HepG2 (cell line): ENCODE measurements around the gene FSIP1. TPM values are rescaled to one million over a fixed set of nuclear protein-coding genes. Genes with fewer than 3 reads are reported as not detected.

Experiments
- ATAC-seq: fragments of 200-7000 bp; cut with Tn5 transposase; 3 replicates; pipeline ENCODE4 v1.9.1; 2020; ENCODE audit warnings: mild to moderate bottlenecking, moderate library complexity
- BruUV-seq: library from RNA; stranded (reverse); fragments of 400-500 nt; replicated peaks from 2 replicates; lab custom pipeline; 2021; lab: Mats Ljungman, UMichigan
- CTCF ChIA-PET: fragments of 300-600 bp; formaldehyde crosslinking; extraction: SDS; loops from one replicate; lab custom pipeline; 2021; ENCODE audit warnings: low total read pairs, inconsistent platforms, low intra/inter-chr PET ratio; lab: Yijun Ruan, JAX
- POLR2A ChIA-PET: fragments of 350-600 bp; sonication (Branson Sonifier 250); formaldehyde crosslinking; loops from one replicate; lab custom pipeline; 2020; ENCODE audit warnings: antibody characterized with exemption, inconsistent platforms; lab: Yijun Ruan, JAX
- DNase-seq: peaks from one replicate; pipeline ENCODE4 v3.0.0-alpha.2; 2015; ENCODE audit warnings: low spot score
- FAIRE-seq: peaks from 3 replicates; lab custom pipeline; 2011; peaks lifted over from hg19 to GRCh38; lab: Jason Lieb, UNC
- H2AFZ ChIP-seq: one replicate; pipeline ENCODE4 v1.6.1; 2011; ENCODE audit warnings: low read length, inconsistent platforms
- H3K27ac ChIP-seq: fragments of 300-600 bp; 3 replicates; pipeline ENCODE4 v1.8.0; 2011; ENCODE audit warnings: mixed run types, mild to moderate bottlenecking, mixed read lengths, low read length, inconsistent platforms; ENCODE audit not compliant: insufficient read depth; ENCODE audit errors: extremely low read length
- H3K27me3 ChIP-seq, 2 experiments: fragments of 200-600 bp in 1 of 2; 2 replicates in 1 of 2; 3 replicates in 1 of 2; pipeline versions ENCODE4 v1.6.0 to v1.8.0; 2011; ENCODE audit warnings: low read length in 2 of 2, mild to moderate bottlenecking in 2 of 2, moderate library complexity in 2 of 2, inconsistent platforms in 1 of 2; ENCODE audit not compliant: insufficient read depth in 2 of 2, control insufficient read depth in 1 of 2
- H3K36me3 ChIP-seq, 2 experiments: fragments of 200-600 bp in 1 of 2; replicated peaks in 1 of 2; 2 replicates in 1 of 2; 3 replicates in 1 of 2; pipeline versions ENCODE4 v1.5.1 to v1.8.0; 2011; ENCODE audit warnings: low read length in 2 of 2, inconsistent platforms in 1 of 2; ENCODE audit not compliant: insufficient read depth in 2 of 2, control insufficient read depth in 1 of 2
- H3K4me1 ChIP-seq: 2 replicates; pipeline ENCODE4 v1.5.1; 2012; ENCODE audit warnings: low read length, inconsistent platforms; ENCODE audit not compliant: insufficient read depth
- H3K4me2 ChIP-seq: 2 replicates; pipeline ENCODE4 v1.6.0; 2011; ENCODE audit warnings: low read depth, low read length, inconsistent platforms
- H3K4me3 ChIP-seq, 3 experiments: fragments of 200-600 bp in 1 of 3; sonication (generic), shearing (Covaris generic) in 1 of 3; replicated peaks in 1 of 3; 2 replicates each; pipeline ENCODE4 v1.5.1; 2011 to 2016; ENCODE audit warnings: low read length in 3 of 3, inconsistent platforms in 2 of 3, low read depth in 2 of 3, mild to moderate bottlenecking in 2 of 3, control low read depth in 1 of 3, mixed read lengths in 1 of 3; ENCODE audit not compliant: insufficient read depth in 1 of 3
- H3K79me2 ChIP-seq: one replicate; pipeline ENCODE4 v1.6.1; 2011; ENCODE audit warnings: low read length, inconsistent platforms; ENCODE audit not compliant: insufficient read depth
- H3K9ac ChIP-seq: 2 replicates; pipeline ENCODE4 v1.6.0; 2011; ENCODE audit warnings: mild to moderate bottlenecking, low read depth, low read length, inconsistent platforms; ENCODE audit not compliant: insufficient read depth
- H3K9me3 ChIP-seq: 2 replicates; pipeline ENCODE4 v1.5.1; 2012; ENCODE audit warnings: mild to moderate bottlenecking, low read length
- H4K20me1 ChIP-seq: 2 replicates; pipeline ENCODE4 v1.6.0; 2011; ENCODE audit warnings: inconsistent platforms, mild to moderate bottlenecking, low read length, moderate library complexity; ENCODE audit not compliant: insufficient read depth
- AKNA ChIP-seq: sonication (generic); formaldehyde crosslinking; IDR thresholded peaks from 2 replicates; pipeline ENCODE4 v1.4.0; 2020; ENCODE audit warnings: missing genetic modification reagents, borderline replicate concordance
- MAZ ChIP-seq, 2 experiments: sonication (generic) in 1 of 2; formaldehyde crosslinking in 1 of 2; IDR thresholded peaks; 2 replicates each; pipeline versions ENCODE4 v1.5.0 to v1.6.1; 2012 to 2020; ENCODE audit warnings: low read depth in 2 of 2, mild to moderate bottlenecking in 2 of 2, borderline replicate concordance in 1 of 2, improper control_type of control experiment in 1 of 2, low read length in 1 of 2, missing genetic modification reagents in 1 of 2, moderate library complexity in 1 of 2
- MTA3 ChIP-seq: sonication (generic); formaldehyde crosslinking; IDR thresholded peaks from 2 replicates; pipeline ENCODE4 v1.4.0; 2020; ENCODE audit warnings: missing genetic modification reagents
- UBTF ChIP-seq: sonication (generic); formaldehyde crosslinking; IDR thresholded peaks from 2 replicates; pipeline ENCODE4 v1.4.0; 2020; ENCODE audit warnings: mild to moderate bottlenecking, missing genetic modification reagents
- ZNF17 ChIP-seq: sonication (generic); formaldehyde crosslinking; IDR thresholded peaks from 2 replicates; pipeline ENCODE4 v1.5.0; 2020; ENCODE audit warnings: mild to moderate bottlenecking, missing genetic modification reagents
- ZNF660 ChIP-seq: sonication (generic); formaldehyde crosslinking; IDR thresholded peaks from 2 replicates; pipeline ENCODE4 v1.5.1; 2020; ENCODE audit warnings: mild to moderate bottlenecking, low read depth, missing genetic modification reagents, borderline replicate concordance
- WGBS: methylation state at CpG from one replicate; pipeline ENCODE4 v1.1.6; 2017; ENCODE audit warnings: low lambda C conversion rate; 5-methylcytosine and 5-hydroxymethylcytosine counted together
- in situ Hi-C: cut with HindIII; loops from 2 replicates; pipeline ENCODE4 v1.10.0; 2017; ENCODE audit warnings: low pct_unique_long_range_greater_than_20kb; ENCODE audit not compliant: extremely low pct_ligation_motif_present
- intact Hi-C: fragments of 100-400 bp; cut with micrococcal nuclease; formaldehyde crosslinking; loops from one replicate; pipeline ENCODE4 v1.10.0; 2022; ENCODE audit not compliant: unreplicated experiment
- polyA plus RNA-seq, 8 experiments: library from polyadenylated mRNA; depleted of rRNA in 3 of 8; stranded (reverse) in 7 of 8; unstranded in 1 of 8; fragments of >200 nt; fragmentation: Illumina TruSeq in 4 of 8; extraction: Trizol in 4 of 8; gene quantifications; 2 replicates each; pipeline versions ENCODE4 v1.2.1 to v1.2.3, GENCODE V29; 2011 to 2016; ENCODE audit warnings: low read depth in 4 of 8, missing spikeins in 1 of 8, mixed read lengths in 1 of 8; ENCODE audit not compliant: insufficient read depth in 1 of 8
- total RNA-seq, 5 experiments: library from RNA; depleted of rRNA; stranded (reverse); fragments of >200 nt; fragmentation: Illumina TruSeq; extraction: Trizol; gene quantifications; 2 replicates each; pipeline ENCODE4 v1.2.3, GENCODE V29; 2016; ENCODE audit warnings: low read depth in 1 of 5

The FSIP1 gene
- total and polyA plus RNA-seq, 2 of the 13 experiments (the other 11 are each of a cell fraction or from before 2014, with no cell fraction given): 0.18 TPM; not detected in 1

- TF ChIP-seq UBTF (CRISPR knock-in tag): no peak
- TF ChIP-seq, all 625 proteins: peak for 42
Measured at GRCh38 chr15:39579487-39580116, 203.0 kb downstream of the FSIP1 start (continued).

GRCh38 chr15:39578851-39579486 lies 203.7 kb downstream of the FSIP1 start:
- FAIRE-seq: no peak

More at GRCh38 chr15:39578851-39579486, 203.7 kb downstream of the FSIP1 start:
- peak overlapping the region in 1 of 3 experiments; percentile 88; a peak in 1 of 6 replicates for H3K4me3 ChIP-seq
- no TSS peak for BruUV-seq
- TF ChIP-seq UBTF (CRISPR knock-in tag): no peak
- no peak for TF ChIP-seq MTA3 (CRISPR knock-in tag)
- TF ChIP-seq ZNF17 (CRISPR knock-in tag): no peak
- no peak for TF ChIP-seq AKNA (CRISPR knock-in tag)
- TF ChIP-seq MAZ (IDR thresholded peaks at IDR 0.05; ENCODE audit: borderline replicate concordance, low read depth, low read length): no peak
- no peak for TF ChIP-seq MAZ (CRISPR knock-in tag; IDR thresholded peaks at IDR 0.05; ENCODE audit: low read depth)
- TF ChIP-seq ZNF660 (CRISPR knock-in tag): no peak
- H3K9me3 ChIP-seq: no peaks in the 10 kb centered on the region
- H3K4me1 ChIP-seq: peaks cover 38% of the 10 kb centered on the region
- POLR2A ChIA-PET: interaction anchor here (1.0 to 3.7 kb wide), 8 partner anchors 123 to 451 kb away, joined by 3 to 50 read pairs (median 14); no protein-coding TSS in a partner anchor
- intact Hi-C loops (loop anchor here (1.0 kb wide), 1 partner anchor 305 kb away; no protein-coding TSS in a partner anchor), in situ Hi-C loops (no loop called here)
- no peak overlapping the region for H2AFZ ChIP-seq
- no peak overlapping the region for H3K27ac ChIP-seq
- H3K36me3 ChIP-seq: peaks cover 2 to 12% of the 10 kb centered on the region in 2 experiments; a peak in 3 of 5 replicates
- peaks cover 0 to 4% of the 10 kb centered on the region in 2 experiments; a peak in 1 of 5 replicates for H3K27me3 ChIP-seq
- peak overlapping the region; percentile 92 for H3K4me2 ChIP-seq
- CTCF ChIA-PET: interaction anchor here (0.8 to 3.2 kb wide), 5 partner anchors 266 to 761 kb away, joined by 3 to 26 read pairs (median 13); no protein-coding TSS in a partner anchor
- DNase-seq (no peak), ATAC-seq (no peak)
- H3K9ac ChIP-seq: no peak overlapping the region
- peaks cover 13% of the 10 kb centered on the region; the same call in 1 of the 2 replicates for H4K20me1 ChIP-seq
- H3K79me2 ChIP-seq: peaks cover 22% of the 10 kb centered on the region
- 75% methylated on average over 5 of the region's 5 CpGs for WGBS
